Esophagus squamous epithelium (tissue), 4 donors: ENCODE data around the gene LBR.

Experiments
- POLR2A ChIP-seq, 4 donors: fragments of 450-650 bp; IDR thresholded peaks; one replicate each; pipeline ENCODE4 v1.6.1; 2017; ENCODE audit warnings: antibody characterized with exemption in 4 of 4, mild to moderate bottlenecking in 4 of 4, moderate library complexity in 3 of 4
- TF ChIP-seq, protein P1 (sequence below), 6 experiments: fragments of 450-650 bp in 4 of 6; fragments of 200-600 bp in 2 of 6; sonication (generic) in 2 of 6; IDR thresholded peaks; one replicate each; pipeline ENCODE4 v1.5.1; 2016 to 2019; ENCODE audit warnings: antibody characterized with exemption in 6 of 6, mild to moderate bottlenecking in 4 of 6, moderate library complexity in 4 of 6

DNA sequence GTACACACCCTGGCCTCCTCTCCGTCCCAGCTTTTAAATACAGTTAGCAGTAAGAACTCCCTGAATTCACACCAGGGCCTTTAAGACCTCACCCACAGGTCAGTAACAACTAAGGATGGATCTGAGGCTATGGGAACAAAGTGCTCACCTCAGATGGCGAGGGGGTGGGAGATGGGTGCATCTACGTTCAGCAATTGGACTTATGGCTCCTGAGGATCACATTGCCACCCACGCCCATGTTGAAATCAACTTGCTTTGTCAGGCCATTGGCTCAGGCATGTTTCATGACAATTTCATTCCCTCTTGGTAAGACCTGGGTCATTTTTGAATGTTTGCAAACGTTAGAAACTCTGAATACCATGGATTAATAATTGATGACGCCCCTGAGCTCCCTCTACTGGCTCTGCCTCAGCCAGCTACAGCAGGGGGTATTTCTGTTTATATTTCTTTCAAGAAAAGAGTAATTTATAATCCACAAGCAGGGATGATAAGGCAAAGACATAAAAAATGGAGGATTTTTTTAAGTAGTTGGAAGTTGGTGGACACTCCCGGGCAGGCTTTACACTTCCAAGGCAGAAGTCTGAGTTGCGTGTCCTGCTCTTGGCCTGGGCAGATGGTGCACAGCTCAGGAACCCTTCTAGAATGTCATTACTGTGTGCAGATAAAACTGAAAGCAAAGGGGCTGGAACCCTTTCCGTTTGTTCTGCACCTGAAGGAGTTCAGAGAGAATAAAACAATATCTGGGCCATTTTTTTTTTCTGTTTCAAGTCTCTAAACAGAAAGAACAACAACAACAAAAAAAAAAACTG, 13.7 kb upstream of the LBR start:
- no peak for TF ChIP-seq POLR2A (IDR thresholded peaks at IDR 0.05)
- TF ChIP-seq, protein P1, sequence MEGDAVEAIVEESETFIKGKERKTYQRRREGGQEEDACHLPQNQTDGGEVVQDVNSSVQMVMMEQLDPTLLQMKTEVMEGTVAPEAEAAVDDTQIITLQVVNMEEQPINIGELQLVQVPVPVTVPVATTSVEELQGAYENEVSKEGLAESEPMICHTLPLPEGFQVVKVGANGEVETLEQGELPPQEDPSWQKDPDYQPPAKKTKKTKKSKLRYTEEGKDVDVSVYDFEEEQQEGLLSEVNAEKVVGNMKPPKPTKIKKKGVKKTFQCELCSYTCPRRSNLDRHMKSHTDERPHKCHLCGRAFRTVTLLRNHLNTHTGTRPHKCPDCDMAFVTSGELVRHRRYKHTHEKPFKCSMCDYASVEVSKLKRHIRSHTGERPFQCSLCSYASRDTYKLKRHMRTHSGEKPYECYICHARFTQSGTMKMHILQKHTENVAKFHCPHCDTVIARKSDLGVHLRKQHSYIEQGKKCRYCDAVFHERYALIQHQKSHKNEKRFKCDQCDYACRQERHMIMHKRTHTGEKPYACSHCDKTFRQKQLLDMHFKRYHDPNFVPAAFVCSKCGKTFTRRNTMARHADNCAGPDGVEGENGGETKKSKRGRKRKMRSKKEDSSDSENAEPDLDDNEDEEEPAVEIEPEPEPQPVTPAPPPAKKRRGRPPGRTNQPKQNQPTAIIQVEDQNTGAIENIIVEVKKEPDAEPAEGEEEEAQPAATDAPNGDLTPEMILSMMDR (IDR thresholded peaks at IDR 0.05): no peak
